Tibial artery (tissue), 4 donors: ENCODE results near the gene TMEM273.
A peak's percentile ranks its signal among the peaks of the same experiment; 100 is the strongest.

ENCODE experiments used
- DNase-seq, 2 donors: peaks; one replicate each; pipeline ENCODE4 v3.0.0-alpha.2; 2019
- H3K27ac ChIP-seq, 2 donors: fragments of 200-600 bp; sonication (generic) in 1 of 2; 1 replicate in 1 of 2; 2 replicates in 1 of 2; pipeline ENCODE4 v1.5.1; 2018 to 2019; ENCODE audit warnings: mild to moderate bottlenecking in 1 of 2
- H3K27me3 ChIP-seq, 2 donors: fragments of 200-600 bp; sonication (generic) in 1 of 2; one replicate each; pipeline versions ENCODE4 v1.5.1 to v1.6.0; 2016 to 2019
- H3K36me3 ChIP-seq, 3 donors: fragments of 200-600 bp; sonication (generic) in 2 of 3; one replicate each; pipeline ENCODE4 v1.5.1; 2016 to 2019; ENCODE audit warnings: mild to moderate bottlenecking in 2 of 3
- H3K4me1 ChIP-seq, 4 donors: fragments of 200-600 bp; sonication (generic) in 2 of 4; 1 replicate in 3 of 4; 2 replicates in 1 of 4; pipeline ENCODE4 v1.5.1; 2016 to 2019
- H3K4me3 ChIP-seq, 2 donors: fragments of 200-600 bp; sonication (generic) in 1 of 2; 1 replicate in 1 of 2; 2 replicates in 1 of 2; pipeline ENCODE4 v1.5.1; 2018 to 2019; ENCODE audit warnings: mild to moderate bottlenecking in 2 of 2
- H3K9me3 ChIP-seq, 3 donors: fragments of 200-600 bp; sonication (generic) in 1 of 3; one replicate each; pipeline ENCODE4 v1.5.1; 2016 to 2019
- intact Hi-C: fragments of 100-400 bp; cut with DNase I; formaldehyde crosslinking; loops from one replicate; pipeline ENCODE4 v1.15.0; 2023; ENCODE audit warnings: low total_unique reads
- TF ChIP-seq, protein P1 (sequence below), 2 experiments: fragments of 200-600 bp in 1 of 2; fragments of 450-650 bp in 1 of 2; IDR thresholded peaks; one replicate each; pipeline ENCODE4 v1.5.1; 2017 to 2019; ENCODE audit warnings: antibody characterized with exemption in 2 of 2, mild to moderate bottlenecking in 1 of 2, moderate library complexity in 1 of 2

TMEM273 gene

DNA sequence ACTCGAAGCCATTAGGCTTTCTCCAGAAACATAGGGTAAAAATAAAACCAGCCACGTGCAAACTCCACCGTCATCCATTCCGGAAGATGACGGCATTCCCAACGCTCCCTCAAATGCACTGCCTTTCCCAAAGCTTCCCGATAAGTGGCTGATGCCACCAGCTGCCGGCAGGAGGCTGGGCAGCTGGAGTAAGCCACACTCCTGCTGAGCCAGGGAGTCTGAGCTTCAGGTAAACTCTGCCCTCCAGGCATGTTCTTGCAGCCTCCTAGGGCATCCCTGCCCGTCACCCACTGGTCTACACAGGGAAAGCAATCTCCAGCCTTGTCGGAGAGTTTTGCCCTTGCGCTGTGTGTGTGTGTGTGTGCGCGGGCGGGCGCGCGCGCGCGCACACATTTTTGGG, 40.5 kb upstream of the TMEM273 start:
- Histone ChIP-seq H3K4me1 (no peaks in the 10 kb centered on the region), H3K4me3 (no peak overlapping the region), H3K27ac (no peak overlapping the region), H3K9me3 (no peaks in the 10 kb centered on the region), H3K36me3 (no peaks in the 10 kb centered on the region), H3K27me3 (no peaks in the 10 kb centered on the region)
- DNase-seq: no peak
- TF ChIP-seq, protein P1, sequence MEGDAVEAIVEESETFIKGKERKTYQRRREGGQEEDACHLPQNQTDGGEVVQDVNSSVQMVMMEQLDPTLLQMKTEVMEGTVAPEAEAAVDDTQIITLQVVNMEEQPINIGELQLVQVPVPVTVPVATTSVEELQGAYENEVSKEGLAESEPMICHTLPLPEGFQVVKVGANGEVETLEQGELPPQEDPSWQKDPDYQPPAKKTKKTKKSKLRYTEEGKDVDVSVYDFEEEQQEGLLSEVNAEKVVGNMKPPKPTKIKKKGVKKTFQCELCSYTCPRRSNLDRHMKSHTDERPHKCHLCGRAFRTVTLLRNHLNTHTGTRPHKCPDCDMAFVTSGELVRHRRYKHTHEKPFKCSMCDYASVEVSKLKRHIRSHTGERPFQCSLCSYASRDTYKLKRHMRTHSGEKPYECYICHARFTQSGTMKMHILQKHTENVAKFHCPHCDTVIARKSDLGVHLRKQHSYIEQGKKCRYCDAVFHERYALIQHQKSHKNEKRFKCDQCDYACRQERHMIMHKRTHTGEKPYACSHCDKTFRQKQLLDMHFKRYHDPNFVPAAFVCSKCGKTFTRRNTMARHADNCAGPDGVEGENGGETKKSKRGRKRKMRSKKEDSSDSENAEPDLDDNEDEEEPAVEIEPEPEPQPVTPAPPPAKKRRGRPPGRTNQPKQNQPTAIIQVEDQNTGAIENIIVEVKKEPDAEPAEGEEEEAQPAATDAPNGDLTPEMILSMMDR (IDR thresholded peaks at IDR 0.05): no peak
- intact Hi-C loops: no loop called here

DNA sequence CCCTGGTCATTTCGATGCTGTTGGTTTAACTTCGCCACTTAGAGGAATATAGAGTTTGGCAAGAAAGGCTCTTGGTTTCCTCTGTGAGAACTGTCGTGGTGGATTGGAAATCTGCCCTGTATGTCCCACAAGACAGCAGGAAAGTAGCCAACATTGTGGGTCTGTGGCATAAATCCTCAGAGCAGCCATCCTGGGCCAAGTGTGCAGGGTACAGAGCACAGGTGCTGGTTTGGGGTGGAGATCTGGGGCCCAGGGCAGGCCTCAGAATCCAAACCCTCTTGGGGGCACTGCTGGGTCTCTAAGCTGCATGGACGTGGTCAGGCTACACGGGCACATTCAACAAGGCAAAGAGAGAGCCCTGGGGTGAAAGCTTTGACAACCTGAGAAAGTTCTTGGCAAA, 39.2 kb upstream of the TMEM273 start:
- no peak overlapping the region for H3K4me3 ChIP-seq
- H3K4me1 ChIP-seq: no peaks in the 10 kb centered on the region
- no peak overlapping the region for H3K27ac ChIP-seq
- no peak for DNase-seq
- H3K36me3 ChIP-seq: no peaks in the 10 kb centered on the region
- H3K27me3 ChIP-seq: no peaks in the 10 kb centered on the region
- H3K9me3 ChIP-seq: peaks cover 0 to 6% (median 3%) of the 10 kb centered on the region in 3 donors
- intact Hi-C loops: no loop called here
- TF ChIP-seq, protein P1 (IDR thresholded peaks at IDR 0.05): no peak

DNA sequence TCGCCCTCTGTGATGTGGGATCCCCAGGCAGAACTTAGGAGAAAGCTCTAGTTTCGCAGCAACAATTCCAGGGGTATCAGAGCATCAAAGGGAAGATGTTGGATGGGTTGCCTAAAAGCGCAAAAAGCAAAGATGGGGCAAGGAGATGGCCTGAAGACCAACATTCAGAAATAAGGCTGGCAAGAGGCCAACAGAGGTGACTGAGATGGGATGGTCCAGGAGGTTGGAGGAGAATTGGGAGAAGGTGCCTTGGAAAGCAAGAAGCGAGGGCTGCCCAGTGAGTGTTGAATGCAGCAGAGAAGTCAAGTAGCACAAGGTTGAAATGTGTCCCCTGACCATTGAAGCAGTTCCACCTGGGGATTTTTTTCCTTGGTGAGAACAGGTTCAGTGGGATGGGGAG, 38.4 kb upstream of the TMEM273 start:
- H3K27me3 ChIP-seq: no peaks in the 10 kb centered on the region
- no peaks in the 10 kb centered on the region for H3K36me3 ChIP-seq
- no peak for DNase-seq
- no peak overlapping the region for H3K27ac ChIP-seq
- intact Hi-C loops: no loop called here
- no peak overlapping the region for H3K4me3 ChIP-seq
- H3K4me1 ChIP-seq: no peaks in the 10 kb centered on the region
- TF ChIP-seq, protein P1 (IDR thresholded peaks at IDR 0.05): no peak
- peaks cover 0 to 6% (median 3%) of the 10 kb centered on the region in 3 donors for H3K9me3 ChIP-seq

DNA sequence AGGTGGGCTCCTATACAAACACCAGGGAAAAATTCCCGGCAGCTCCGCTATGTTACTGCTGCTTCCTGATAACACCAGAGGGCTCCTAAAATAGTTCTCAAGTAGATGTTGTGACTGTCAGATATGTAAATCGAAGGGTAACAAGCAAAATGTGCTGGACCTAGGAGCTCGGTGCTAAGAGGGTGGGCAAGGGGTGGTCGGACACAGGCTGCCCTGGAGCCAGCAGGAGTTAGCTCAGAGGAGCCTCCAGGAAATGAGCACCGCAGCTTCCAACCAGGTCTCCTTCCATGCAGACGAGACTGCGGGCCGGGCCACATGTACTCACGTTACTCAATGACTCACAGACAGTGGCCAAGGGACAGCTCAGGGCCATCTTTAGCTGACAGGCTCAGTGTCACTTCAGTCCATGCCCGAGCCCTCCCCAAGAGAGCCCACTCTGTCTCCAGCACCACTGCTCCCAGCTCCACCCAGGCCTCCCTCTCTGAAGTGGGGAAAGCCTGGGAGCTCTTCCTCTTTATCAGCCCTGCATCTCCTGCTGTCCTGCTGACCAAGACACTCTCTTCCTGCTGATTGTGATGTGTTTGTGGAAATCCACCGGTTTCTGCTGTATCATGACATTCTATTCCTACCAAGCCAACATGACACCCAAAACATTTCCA, 37.2 kb upstream of the TMEM273 start:
- intact Hi-C loops: no loop called here
- H3K4me3 ChIP-seq: no peak overlapping the region
- no peak overlapping the region for H3K27ac ChIP-seq
- no peaks in the 10 kb centered on the region for H3K4me1 ChIP-seq
- TF ChIP-seq, protein P1 (IDR thresholded peaks at IDR 0.05): no peak
- peaks cover 0 to 6% (median 3%) of the 10 kb centered on the region in 3 donors for H3K9me3 ChIP-seq
- peak in 1 of 2 donors; percentile 23 for DNase-seq
- peaks cover 0 to 3% of the 10 kb centered on the region in 2 donors for H3K27me3 ChIP-seq
- no peaks in the 10 kb centered on the region for H3K36me3 ChIP-seq

DNA sequence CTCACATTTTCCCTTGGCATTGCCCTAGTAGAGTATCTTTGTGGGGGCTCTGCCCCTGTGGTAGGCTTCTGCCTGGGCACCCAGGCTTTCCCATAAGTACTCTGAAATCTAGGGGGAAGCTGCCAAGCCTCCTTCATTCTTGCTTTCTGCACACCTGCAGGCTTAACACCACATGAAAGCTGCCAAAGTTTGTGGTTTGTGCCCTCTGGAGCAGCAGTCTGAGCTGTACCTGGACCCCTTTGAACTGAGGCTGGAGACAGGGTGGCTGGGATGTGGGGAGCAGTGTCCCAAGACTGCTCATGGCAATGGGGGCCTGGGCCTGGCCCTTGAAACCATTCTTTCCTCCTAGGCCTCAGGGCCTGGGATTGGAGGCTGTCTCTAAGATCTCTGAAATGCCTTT, 35.0 kb upstream of the TMEM273 start:
- no peaks in the 10 kb centered on the region for H3K4me1 ChIP-seq
- H3K9me3 ChIP-seq: peaks cover 0 to 6% (median 3%) of the 10 kb centered on the region in 3 donors
- H3K4me3 ChIP-seq: no peak overlapping the region
- no peak for DNase-seq
- H3K27me3 ChIP-seq: peaks cover 0 to 7% of the 10 kb centered on the region in 2 donors
- H3K27ac ChIP-seq: no peak overlapping the region
- intact Hi-C loops: no loop called here
- H3K36me3 ChIP-seq: no peaks in the 10 kb centered on the region
- TF ChIP-seq, protein P1 (IDR thresholded peaks at IDR 0.05): no peak
